GM21526 (cell line): Measurements from ENCODE around the gene NUDT19.
"Not testable (repeated sequence)": the region's sequence is repeated elsewhere in the genome, so short reads cannot be mapped to it uniquely, and the experiment has no call there.

ENCODE experiments used
- ATAC-seq: cut with Tn5 transposase; IDR thresholded peaks from one replicate; pipeline ENCODE4 v1.9.1; 2021; ENCODE audit warnings: moderate library complexity; ENCODE audit not compliant: unreplicated experiment, low FRiP score

NUDT19 gene

DNA sequence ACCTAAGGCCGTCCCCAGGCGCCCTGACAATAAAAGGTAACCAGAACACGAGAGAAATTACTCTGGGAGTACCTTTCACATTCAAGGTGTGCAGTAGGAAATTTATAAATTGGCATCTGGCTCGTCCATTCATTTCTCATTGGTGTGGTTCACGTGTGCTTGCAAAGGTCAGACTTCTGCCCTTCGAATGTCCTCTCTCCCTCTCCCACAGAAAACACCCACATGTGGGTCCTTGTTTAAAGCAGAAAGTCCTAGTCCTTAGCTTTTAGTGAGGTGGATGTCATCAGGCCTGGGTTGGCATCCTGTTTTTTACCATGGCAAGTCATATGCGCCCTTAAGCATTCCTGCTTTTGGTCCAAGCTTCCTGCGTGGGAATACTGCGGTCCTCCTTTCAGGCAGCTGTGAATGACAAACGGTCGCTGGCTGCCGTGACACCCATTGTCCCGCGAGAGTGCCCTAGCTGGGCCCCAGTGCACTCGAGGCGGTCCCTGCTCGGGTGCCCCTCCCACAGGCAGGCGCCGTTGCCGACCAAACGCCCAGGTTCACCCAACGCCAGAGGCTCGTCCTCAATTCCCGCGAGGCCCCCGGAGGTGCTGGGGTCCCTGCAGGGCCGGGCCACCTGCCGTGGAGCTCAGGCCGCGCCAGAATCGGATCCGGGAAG lies at the start of gene NUDT19:
Gene NUDT19 (plus strand): TSS at position 531 of the 661 bp plus-strand sequence. CDS start 140 bp downstream, outside the sequence.
- ATAC-seq = peak; percentile 88

DNA sequence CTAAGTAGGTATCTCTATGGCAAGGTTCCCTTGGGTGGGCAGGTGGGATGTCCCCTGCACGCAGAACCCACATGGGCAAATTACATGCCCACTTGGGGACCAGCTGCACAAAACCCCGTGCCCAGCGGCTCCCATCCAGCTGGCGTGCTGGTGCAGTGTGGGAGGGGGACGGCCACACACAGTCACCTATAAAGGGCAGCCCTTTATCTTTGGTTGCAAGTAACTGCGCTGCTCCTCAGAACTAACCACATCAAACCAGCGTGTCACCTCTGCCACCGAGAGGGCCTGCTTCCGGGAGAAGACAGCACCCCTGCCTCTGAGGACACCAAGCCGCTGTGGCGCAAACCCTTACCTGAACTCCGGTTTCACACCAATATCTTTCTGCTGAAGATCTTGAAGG lies 48.9 kb upstream of the NUDT19 start:
- no peak for ATAC-seq

DNA sequence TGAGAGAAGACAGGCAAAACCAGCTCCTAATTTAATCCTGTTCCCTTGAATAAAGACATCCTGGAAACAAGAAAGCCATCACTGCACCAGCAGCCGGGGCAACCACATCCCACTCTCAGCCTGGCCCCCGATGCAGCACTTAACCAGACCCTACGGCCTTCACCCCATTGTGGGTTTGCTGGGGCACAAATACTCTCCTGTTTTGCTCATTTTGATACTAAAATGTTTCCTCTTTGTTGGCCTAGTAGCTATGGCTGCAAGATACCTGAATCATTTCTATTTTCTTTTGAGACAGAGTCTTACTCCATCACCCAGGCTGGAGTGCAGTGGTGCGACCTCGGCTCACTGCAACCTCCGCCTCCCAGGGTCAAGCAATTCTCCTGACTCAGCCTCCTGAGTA lies 45.1 kb upstream of the NUDT19 start:
- no peak for ATAC-seq

GRCh38 chr19:32647361-32647760 lies 44.3 kb upstream of the NUDT19 start:
- no peak for ATAC-seq

- no peak for ATAC-seq
Measured at GRCh38 chr19:32649751-32650150, 41.9 kb upstream of the NUDT19 start.

GRCh38 chr19:32650671-32651070 lies 41.0 kb upstream of the NUDT19 start:
- ATAC-seq = no peak

DNA sequence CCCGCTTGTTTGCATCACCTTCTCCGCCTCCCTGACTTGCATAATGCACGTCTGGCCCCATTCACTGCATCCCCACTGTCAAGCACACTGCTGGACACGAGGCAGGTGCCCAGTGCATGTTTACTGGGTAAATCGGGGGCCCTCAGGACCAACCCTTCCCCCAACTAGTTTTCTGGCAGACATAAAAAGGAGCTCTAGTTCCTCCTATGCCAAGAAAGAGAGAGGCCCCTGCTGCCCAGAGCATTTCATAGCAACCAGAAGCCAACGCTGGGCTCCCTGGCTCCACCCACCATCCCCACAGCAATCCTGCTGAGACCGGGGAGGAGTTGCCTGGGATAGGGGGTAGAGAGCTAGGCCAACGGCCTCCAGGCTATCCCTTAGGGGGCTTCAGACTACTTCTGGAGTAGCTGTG lies 39.9 kb upstream of the NUDT19 start:
- no peak for ATAC-seq

GRCh38 chr19:32652331-32652730 lies 39.3 kb upstream of the NUDT19 start:
- ATAC-seq = not testable (repeated sequence)

GRCh38 chr19:32652894-32653598 lies 38.6 kb upstream of the NUDT19 start:
- ATAC-seq = no peak

DNA sequence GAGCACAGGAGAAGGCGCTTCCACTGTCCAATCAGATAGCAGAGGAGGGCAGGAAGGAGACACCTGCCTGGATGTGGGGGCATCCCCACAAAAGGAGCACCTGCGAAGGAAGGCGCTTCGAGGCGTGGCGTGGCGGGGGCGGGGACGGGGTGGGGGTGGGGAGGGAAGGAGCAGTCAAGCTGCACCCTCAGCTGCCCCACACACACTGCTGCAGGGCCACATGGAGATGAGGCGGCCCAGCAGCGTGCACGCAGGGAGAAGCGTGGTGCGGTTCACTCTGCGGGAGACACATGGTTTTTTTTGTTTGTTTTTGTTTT lies 38.1 kb upstream of the NUDT19 start:
- no peak for ATAC-seq

DNA sequence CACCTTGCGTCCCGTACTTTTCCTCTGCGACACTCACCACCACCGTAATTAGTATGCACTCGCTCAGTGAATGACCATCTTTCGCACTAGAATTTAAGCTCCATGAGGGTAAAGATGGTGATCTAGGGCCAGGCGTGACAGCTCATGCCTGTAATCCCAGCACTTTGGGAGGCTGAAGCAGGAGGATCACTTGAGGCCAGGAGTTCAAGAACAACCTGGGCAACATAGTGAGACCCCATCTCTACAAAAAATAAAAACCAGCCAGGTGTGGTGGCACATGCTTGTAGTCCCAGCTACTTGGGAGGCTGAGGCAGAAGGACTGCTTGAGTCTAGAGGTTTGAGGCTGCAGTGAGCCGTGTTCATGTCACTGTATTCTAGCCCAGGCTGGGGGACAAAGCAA lies 35.2 kb upstream of the NUDT19 start:
- ATAC-seq = not testable (repeated sequence)

DNA sequence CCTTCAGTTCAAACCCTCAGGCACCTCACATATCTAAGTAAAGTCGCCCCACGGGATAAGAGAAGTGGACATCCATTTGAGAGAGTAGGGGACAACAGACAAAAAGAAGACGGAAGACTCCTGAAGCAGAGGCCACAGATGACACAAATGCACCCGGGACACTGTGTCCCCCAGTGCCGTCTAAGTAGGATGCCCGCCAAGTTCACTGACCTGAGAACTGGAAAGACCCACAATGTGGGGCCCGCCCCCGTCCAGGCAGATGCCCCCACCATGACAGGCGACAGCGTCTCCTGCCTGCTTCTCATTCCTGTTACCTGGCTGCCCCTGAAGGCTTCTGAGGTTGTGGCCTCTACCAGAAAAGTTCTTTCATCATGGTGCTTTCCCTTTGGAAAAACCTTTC lies 33.5 kb upstream of the NUDT19 start:
- ATAC-seq = no peak

GRCh38 chr19:32658527-32658926 lies 33.1 kb upstream of the NUDT19 start:
- no peak for ATAC-seq

- ATAC-seq = no peak
Measured at GRCh38 chr19:32661318-32661717, 30.3 kb upstream of the NUDT19 start.

DNA sequence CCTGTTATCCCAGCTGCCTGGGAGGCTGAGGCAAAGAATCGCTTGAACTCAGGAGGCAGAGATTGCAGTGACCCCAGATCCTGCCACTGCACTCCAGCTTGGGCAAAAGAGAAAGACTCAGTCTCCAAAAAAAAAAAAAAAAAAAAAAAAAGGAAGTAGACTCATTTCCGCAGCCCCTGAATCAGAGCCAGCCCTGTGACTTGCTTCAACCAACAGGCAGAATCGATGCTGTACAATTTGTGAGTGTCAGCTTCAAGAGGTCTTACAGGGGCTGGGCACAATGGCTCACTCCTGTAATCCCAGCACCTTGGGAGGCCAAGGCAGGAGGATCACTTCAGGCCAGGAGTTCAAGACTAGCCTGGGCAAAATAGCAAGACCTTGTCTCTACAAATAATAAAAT lies 29.4 kb upstream of the NUDT19 start:
- ATAC-seq = no peak

DNA sequence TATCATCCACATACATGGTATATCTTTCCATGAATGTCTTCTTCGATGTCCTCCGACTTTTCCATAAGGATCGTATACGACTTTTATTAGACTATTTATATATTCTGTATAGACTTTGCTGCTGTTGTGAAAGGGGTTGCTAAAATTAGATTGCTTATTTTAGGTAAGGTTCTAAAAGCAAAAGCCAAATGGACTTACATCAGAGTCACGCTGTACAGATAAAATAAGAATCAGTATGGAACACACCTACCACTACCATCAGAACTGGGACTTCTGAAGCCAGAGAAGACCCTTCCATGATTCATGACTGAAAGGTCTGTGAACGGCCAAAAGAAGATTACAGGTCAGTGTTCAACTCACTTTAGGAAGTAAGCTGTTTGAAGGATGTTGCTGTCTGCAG lies 25.5 kb upstream of the NUDT19 start:
- ATAC-seq = no peak

- no peak for ATAC-seq
Measured at GRCh38 chr19:32669310-32669709, 22.3 kb upstream of the NUDT19 start.

- ATAC-seq = no peak
Measured at GRCh38 chr19:32671883-32672593, 19.6 kb upstream of the NUDT19 start.

GRCh38 chr19:32672841-32673240 lies 18.8 kb upstream of the NUDT19 start:
- ATAC-seq = no peak

DNA sequence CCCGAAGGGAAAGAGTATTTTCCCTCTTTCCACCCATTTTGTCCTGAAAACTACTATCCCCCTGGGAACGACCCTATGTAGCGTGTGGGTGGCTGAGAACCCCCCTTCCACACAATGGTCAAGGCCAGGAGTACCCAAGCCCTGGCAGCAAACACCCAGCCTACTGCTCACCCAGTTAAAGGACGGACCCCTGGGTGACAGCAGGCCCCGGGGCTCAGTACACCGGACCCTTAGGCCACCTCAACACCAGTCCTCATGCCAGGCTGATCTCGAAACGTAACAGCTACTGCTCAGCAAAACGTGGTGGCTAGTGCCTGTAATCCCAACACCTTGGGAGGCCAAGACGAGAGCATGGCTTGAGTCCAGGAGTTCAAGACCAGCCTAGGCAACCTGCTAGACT lies 18.0 kb upstream of the NUDT19 start:
- no peak for ATAC-seq

DNA sequence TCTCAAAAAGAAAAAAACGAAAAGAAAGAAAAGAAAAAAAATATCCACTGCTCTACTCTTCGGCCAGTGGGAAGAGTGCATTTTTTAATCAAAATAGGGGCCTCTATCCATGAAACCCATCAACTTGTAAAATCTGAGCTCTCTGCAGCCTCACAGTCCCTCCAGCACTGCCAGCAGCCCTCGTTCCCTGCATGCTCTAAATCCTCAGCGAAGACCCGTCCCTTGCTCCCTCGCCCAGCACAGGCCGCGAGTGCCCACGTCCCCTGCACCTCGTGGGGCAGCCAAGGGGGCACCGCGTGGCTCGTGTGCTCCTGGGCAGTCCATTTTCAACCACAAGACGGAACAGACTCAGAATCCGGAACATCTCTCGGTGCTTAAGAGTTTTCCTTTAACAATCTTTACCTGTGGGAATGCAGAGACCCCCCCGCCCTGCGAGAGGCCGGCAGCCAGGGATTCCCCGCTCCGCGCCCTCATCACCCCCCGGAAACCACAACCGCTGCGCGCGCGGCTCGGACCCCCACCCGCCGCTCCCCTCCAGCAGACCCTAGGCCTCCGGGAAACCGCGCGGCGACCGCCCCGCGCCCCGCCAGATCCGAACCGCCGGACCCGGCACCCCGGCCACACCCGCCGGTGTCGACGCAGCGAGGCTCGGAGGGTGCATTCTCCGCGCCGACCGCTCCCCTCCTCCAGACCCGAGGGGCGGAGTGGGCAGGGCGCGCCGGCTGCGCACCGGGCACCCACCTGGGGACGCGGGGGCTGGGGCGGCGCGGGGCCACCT lies 17.3 kb upstream of the NUDT19 start:
- no peak for ATAC-seq
